ENCODE measurements around the gene TNRC6C.
"Not testable (repeated sequence)": the region's sequence is repeated elsewhere in the genome, so short reads cannot be mapped to it uniquely, and the experiment has no call there.

TNRC6C gene

GRCh38 chr17:78114831-78115723 is 156.6 kb downstream of the TNRC6C start:
- Histone ChIP-seq H3K36me3 (ENCODE audit: insufficient read depth, low read length) (no peaks in the 10 kb centered on the region), H3K4me3 (ENCODE audit: low read length) (no peak overlapping the region), H3K27me3 (ENCODE audit: insufficient read depth, low read length) (no peaks in the 10 kb centered on the region), H3K27ac (ENCODE audit: low read depth, low read length) (no peak overlapping the region), H3K4me1 (ENCODE audit: insufficient read depth, low read length) (no peaks in the 10 kb centered on the region), H3K9me3 (ENCODE audit: insufficient read depth, low read depth, low read length) (no peaks in the 10 kb centered on the region), H3K9ac (ENCODE audit: low read depth, low read length) (no peak overlapping the region)
- WGBS = 93% methylated on average over 25 of the region's 28 CpGs

DNA sequence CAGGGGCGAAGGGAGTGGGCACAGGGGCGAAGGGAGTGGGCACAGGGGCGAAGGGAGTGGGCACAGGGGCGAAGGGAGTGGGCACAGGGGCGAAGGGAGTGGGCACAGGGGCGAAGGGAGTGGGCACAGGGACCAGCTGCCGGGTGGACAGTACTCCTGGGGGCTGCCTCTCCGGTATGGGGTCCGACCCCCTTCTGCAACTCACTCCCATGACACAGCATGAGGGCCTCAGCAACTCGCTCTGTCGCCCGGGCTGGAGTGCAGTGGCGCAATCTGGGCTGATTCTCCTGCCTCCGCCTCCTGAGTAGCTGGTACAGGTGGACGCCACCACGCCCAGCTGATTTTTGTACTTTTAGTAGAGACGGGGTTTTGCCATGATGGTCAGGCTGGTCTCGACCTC is 157.3 kb downstream of the TNRC6C start:
- H3K9ac ChIP-seq (ENCODE audit: low read depth, low read length); H3K36me3 ChIP-seq (ENCODE audit: insufficient read depth, low read length); H3K27me3 ChIP-seq (ENCODE audit: insufficient read depth, low read length); H3K27ac ChIP-seq (ENCODE audit: low read depth, low read length); H3K4me1 ChIP-seq (ENCODE audit: insufficient read depth, low read length); H3K4me3 ChIP-seq (ENCODE audit: low read length); H3K9me3 ChIP-seq (ENCODE audit: insufficient read depth, low read depth, low read length): not testable (repeated sequence)
- WGBS = 96% methylated on average over 15 of the region's 18 CpGs

- H3K4me3 ChIP-seq (ENCODE audit: low read length) = no peak overlapping the region
- WGBS = 95% methylated on average over 9 of the region's 9 CpGs
- H3K9me3 ChIP-seq (ENCODE audit: insufficient read depth, low read depth, low read length) = no peaks in the 10 kb centered on the region
- no peak overlapping the region for H3K27ac ChIP-seq (ENCODE audit: low read depth, low read length)
- H3K4me1 ChIP-seq (ENCODE audit: insufficient read depth, low read length) = no peaks in the 10 kb centered on the region
- H3K9ac ChIP-seq (ENCODE audit: low read depth, low read length) = no peak overlapping the region
- peaks cover 2% of the 10 kb centered on the region; the same call in 1 of the 2 replicates for H3K36me3 ChIP-seq (ENCODE audit: insufficient read depth, low read length)
- H3K27me3 ChIP-seq (ENCODE audit: insufficient read depth, low read length) = no peaks in the 10 kb centered on the region
Measured at GRCh38 chr17:78116411-78116810, 157.9 kb downstream of the TNRC6C start.

GRCh38 chr17:78117027-78117981 is 158.8 kb downstream of the TNRC6C start:
- Histone ChIP-seq H3K4me3 (ENCODE audit: low read length) (no peak overlapping the region), H3K36me3 (ENCODE audit: insufficient read depth, low read length) (peaks cover 9% of the 10 kb centered on the region; the same call in 1 of the 2 replicates), H3K9ac (ENCODE audit: low read depth, low read length) (no peak overlapping the region), H3K27me3 (ENCODE audit: insufficient read depth, low read length) (no peaks in the 10 kb centered on the region), H3K9me3 (ENCODE audit: insufficient read depth, low read depth, low read length) (no peaks in the 10 kb centered on the region), H3K27ac (ENCODE audit: low read depth, low read length) (no peak overlapping the region), H3K4me1 (ENCODE audit: insufficient read depth, low read length) (no peaks in the 10 kb centered on the region)
- 89% methylated on average over 41 of the region's 41 CpGs for WGBS

- Histone ChIP-seq H3K27ac (ENCODE audit: low read depth, low read length) (no peak overlapping the region), H3K4me1 (ENCODE audit: insufficient read depth, low read length) (no peaks in the 10 kb centered on the region), H3K27me3 (ENCODE audit: insufficient read depth, low read length) (no peaks in the 10 kb centered on the region), H3K36me3 (ENCODE audit: insufficient read depth, low read length) (peaks cover 24% of the 10 kb centered on the region), H3K9ac (ENCODE audit: low read depth, low read length) (no peak overlapping the region), H3K4me3 (ENCODE audit: low read length) (no peak overlapping the region), H3K9me3 (ENCODE audit: insufficient read depth, low read depth, low read length) (no peaks in the 10 kb centered on the region)
- 91% methylated on average over 14 of the region's 14 CpGs for WGBS
Measured at GRCh38 chr17:78118801-78119241, 160.3 kb downstream of the TNRC6C start.

- 96% methylated on average over 13 of the region's 13 CpGs for WGBS
- no peak overlapping the region for H3K4me3 ChIP-seq (ENCODE audit: low read length)
- H3K9me3 ChIP-seq (ENCODE audit: insufficient read depth, low read depth, low read length) = no peaks in the 10 kb centered on the region
- H3K9ac ChIP-seq (ENCODE audit: low read depth, low read length) = no peak overlapping the region
- no peaks in the 10 kb centered on the region for H3K4me1 ChIP-seq (ENCODE audit: insufficient read depth, low read length)
- H3K27me3 ChIP-seq (ENCODE audit: insufficient read depth, low read length) = no peaks in the 10 kb centered on the region
- H3K27ac ChIP-seq (ENCODE audit: low read depth, low read length) = no peak overlapping the region
- peaks cover 33% of the 10 kb centered on the region for H3K36me3 ChIP-seq (ENCODE audit: insufficient read depth, low read length)
Measured at GRCh38 chr17:78120537-78120936, 162.0 kb downstream of the TNRC6C start.

GRCh38 chr17:78120971-78121800 is 162.7 kb downstream of the TNRC6C start:
- Histone ChIP-seq H3K9ac (ENCODE audit: low read depth, low read length) (no peak overlapping the region), H3K27ac (ENCODE audit: low read depth, low read length) (no peak overlapping the region), H3K4me3 (ENCODE audit: low read length) (no peak overlapping the region), H3K36me3 (ENCODE audit: insufficient read depth, low read length) (peaks cover 33% of the 10 kb centered on the region), H3K4me1 (ENCODE audit: insufficient read depth, low read length) (no peaks in the 10 kb centered on the region), H3K27me3 (ENCODE audit: insufficient read depth, low read length) (no peaks in the 10 kb centered on the region), H3K9me3 (ENCODE audit: insufficient read depth, low read depth, low read length) (no peaks in the 10 kb centered on the region)
- WGBS = 92% methylated on average over 35 of the region's 35 CpGs

- Histone ChIP-seq H3K27ac (ENCODE audit: low read depth, low read length) (no peak overlapping the region), H3K9ac (ENCODE audit: low read depth, low read length) (no peak overlapping the region), H3K4me1 (ENCODE audit: insufficient read depth, low read length) (peaks cover 2% of the 10 kb centered on the region), H3K36me3 (ENCODE audit: insufficient read depth, low read length) (peaks cover 33% of the 10 kb centered on the region), H3K27me3 (ENCODE audit: insufficient read depth, low read length) (no peaks in the 10 kb centered on the region), H3K4me3 (ENCODE audit: low read length) (no peak overlapping the region), H3K9me3 (ENCODE audit: insufficient read depth, low read depth, low read length) (no peaks in the 10 kb centered on the region)
- 87% methylated on average over 11 of the region's 11 CpGs for WGBS
Measured at GRCh38 chr17:78121801-78122215, 163.3 kb downstream of the TNRC6C start.

- H3K9me3 ChIP-seq (ENCODE audit: insufficient read depth, low read depth, low read length) = no peaks in the 10 kb centered on the region
- peaks cover 33% of the 10 kb centered on the region for H3K36me3 ChIP-seq (ENCODE audit: insufficient read depth, low read length)
- H3K4me1 ChIP-seq (ENCODE audit: insufficient read depth, low read length) = peaks cover 7% of the 10 kb centered on the region
- no peak overlapping the region for H3K27ac ChIP-seq (ENCODE audit: low read depth, low read length)
- no peak overlapping the region for H3K4me3 ChIP-seq (ENCODE audit: low read length)
- WGBS = 91% methylated on average over 23 of the region's 23 CpGs
- no peak overlapping the region for H3K9ac ChIP-seq (ENCODE audit: low read depth, low read length)
- H3K27me3 ChIP-seq (ENCODE audit: insufficient read depth, low read length) = no peaks in the 10 kb centered on the region
Measured at GRCh38 chr17:78122216-78122930, 163.9 kb downstream of the TNRC6C start.

DNA sequence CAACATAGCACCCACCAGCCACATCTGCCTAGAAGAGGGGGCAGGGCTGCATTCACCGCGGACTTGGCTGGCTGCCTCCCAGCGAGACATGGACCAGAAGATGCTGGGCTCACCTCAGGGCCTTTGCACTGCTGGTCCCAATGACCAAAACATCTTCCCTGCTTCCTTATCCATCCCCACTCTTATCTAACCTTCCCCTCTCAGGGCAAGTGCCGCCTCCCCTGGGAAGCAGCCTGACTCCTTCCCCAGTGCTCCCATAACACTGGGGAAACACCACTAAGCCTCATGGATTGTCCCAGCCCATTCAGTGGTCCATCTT is 164.4 kb downstream of the TNRC6C start:
- peaks cover 9% of the 10 kb centered on the region for H3K4me1 ChIP-seq (ENCODE audit: insufficient read depth, low read length)
- H3K4me3 ChIP-seq (ENCODE audit: low read length) = no peak overlapping the region
- no peak overlapping the region for H3K27ac ChIP-seq (ENCODE audit: low read depth, low read length)
- no peaks in the 10 kb centered on the region for H3K27me3 ChIP-seq (ENCODE audit: insufficient read depth, low read length)
- 85% methylated on average over 4 of the region's 4 CpGs for WGBS
- no peak overlapping the region for H3K9ac ChIP-seq (ENCODE audit: low read depth, low read length)
- H3K9me3 ChIP-seq (ENCODE audit: insufficient read depth, low read depth, low read length) = no peaks in the 10 kb centered on the region
- H3K36me3 ChIP-seq (ENCODE audit: insufficient read depth, low read length) = peaks cover 33% of the 10 kb centered on the region

Data from HUES64 (cell line).